IMR-90 (cell line): ENCODE data around the gene F12. TPM values are rescaled to one million over a fixed set of nuclear protein-coding genes. Genes with fewer than 3 reads are reported as not detected.

Source experiments
- ATAC-seq: fragments of 200-7000 bp; cut with Tn5 transposase; 2 replicates; pipeline ENCODE4 v1.9.1; 2020; ENCODE audit warnings: low read depth, mild to moderate bottlenecking, moderate library complexity
- BruUV-seq: library from RNA; stranded (reverse); fragments of 400-500 nt; replicated peaks from 2 replicates; lab custom pipeline; 2021; lab: Mats Ljungman, UMichigan
- CTCF ChIA-PET: fragments of 300-600 bp; formaldehyde crosslinking; extraction: SDS; loops from one replicate; lab custom pipeline; 2021; ENCODE audit warnings: antibody characterized with exemption; lab: Yijun Ruan, JAX
- POLR2A ChIA-PET: fragments of 300-600 bp; sonication (Branson Sonifier 250); formaldehyde crosslinking; loops from one replicate; lab custom pipeline; 2022; ENCODE audit warnings: antibody characterized with exemption; ENCODE audit not compliant: unreplicated experiment; lab: Charles Lee
- DNase-seq: peaks from one replicate; pipeline ENCODE4 v3.0.0; 2013
- H2AFZ ChIP-seq: replicated peaks from 2 replicates; pipeline ENCODE3; 2013; ENCODE audit warnings: low read length, mild to moderate bottlenecking; ENCODE audit not compliant: poor library complexity
- H2AK5ac ChIP-seq: 2 replicates; pipeline ENCODE4 v1.6.1; 2013; ENCODE audit warnings: low read depth, low read length, inconsistent platforms
- H2AK9ac ChIP-seq: replicated peaks from 2 replicates; pipeline ENCODE3; 2013; ENCODE audit warnings: mild to moderate bottlenecking, low read depth, low read length, moderate library complexity; ENCODE audit not compliant: poor library complexity
- H2BK120ac ChIP-seq: 2 replicates; pipeline ENCODE4 v1.6.1; 2013; ENCODE audit warnings: low read depth, low read length, inconsistent platforms
- H2BK15ac ChIP-seq: 3 replicates; pipeline ENCODE4 v1.6.1; 2013; ENCODE audit warnings: low read depth, low read length, inconsistent platforms
- H2BK20ac ChIP-seq: 2 replicates; pipeline ENCODE4 v1.6.1; 2013; ENCODE audit warnings: low read depth, mild to moderate bottlenecking, inconsistent platforms, low read length, moderate library complexity
- H2BK5ac ChIP-seq: 2 replicates; pipeline ENCODE4 v1.6.1; 2013; ENCODE audit warnings: mild to moderate bottlenecking, low read depth, low read length, inconsistent platforms; ENCODE audit not compliant: poor library complexity, severe bottlenecking
- H3K14ac ChIP-seq: replicated peaks from 2 replicates; pipeline ENCODE4 v1.6.1; 2013; ENCODE audit warnings: low read depth, low read length, inconsistent platforms
- H3K18ac ChIP-seq: 2 replicates; pipeline ENCODE4 v1.6.1; 2013; ENCODE audit warnings: low read depth, low read length, control low read depth
- H3K23ac ChIP-seq: 2 replicates; pipeline ENCODE4 v1.6.1; 2013; ENCODE audit warnings: low read depth, low read length, inconsistent platforms
- H3K27ac ChIP-seq: 2 replicates; pipeline ENCODE4 v1.5.1; 2013; ENCODE audit warnings: mild to moderate bottlenecking, control low read depth, low read length; ENCODE audit not compliant: insufficient read depth
- H3K27me3 ChIP-seq: 2 replicates; pipeline ENCODE4 v1.6.1; 2013; ENCODE audit warnings: low read length; ENCODE audit not compliant: control insufficient read depth, insufficient read depth
- H3K36me3 ChIP-seq: 2 replicates; pipeline ENCODE4 v1.6.1; 2013; ENCODE audit warnings: low read length, mixed read lengths; ENCODE audit not compliant: control insufficient read depth, insufficient read depth
- H3K4ac ChIP-seq: 2 replicates; pipeline ENCODE4 v1.6.1; 2013; ENCODE audit warnings: low read depth, low read length, inconsistent platforms
- H3K4me1 ChIP-seq: 2 replicates; pipeline ENCODE4 v1.6.1; 2013; ENCODE audit warnings: low read length, mixed read lengths; ENCODE audit not compliant: control insufficient read depth, insufficient read depth
- H3K4me2 ChIP-seq: 2 replicates; pipeline ENCODE4 v1.6.1; 2013; ENCODE audit warnings: low read depth, mild to moderate bottlenecking, control low read depth, low read length, moderate library complexity
- H3K4me3 ChIP-seq: 2 replicates; pipeline ENCODE4 v1.5.1; 2013; ENCODE audit warnings: low read depth, mild to moderate bottlenecking, control low read depth, low read length, moderate library complexity; ENCODE audit not compliant: insufficient read depth
- H3K56ac ChIP-seq: 2 replicates; pipeline ENCODE4 v1.6.1; 2013; ENCODE audit warnings: low read length, inconsistent platforms; ENCODE audit not compliant: insufficient read depth; ENCODE audit errors: extremely low read depth
- H3K79me1 ChIP-seq, 2 experiments: 2 replicates each; pipeline ENCODE4 v1.6.1; 2013; ENCODE audit warnings: low read length in 2 of 2, inconsistent platforms in 1 of 2, low read depth in 1 of 2
- H3K9ac ChIP-seq: 2 replicates; pipeline ENCODE4 v1.6.1; 2013; ENCODE audit warnings: low read depth, low read length, control low read depth
- H3K9me1 ChIP-seq: 2 replicates; pipeline ENCODE4 v1.6.1; 2013; ENCODE audit warnings: low read length, inconsistent platforms; ENCODE audit not compliant: insufficient read depth
- H3K9me3 ChIP-seq: 2 replicates; pipeline ENCODE4 v1.6.1; 2013; ENCODE audit warnings: low read length; ENCODE audit not compliant: control insufficient read depth, insufficient read depth
- H4K20me1 ChIP-seq: 2 replicates; pipeline ENCODE4 v1.6.1; 2013; ENCODE audit warnings: low read length, inconsistent platforms; ENCODE audit not compliant: insufficient read depth
- H4K5ac ChIP-seq: 2 replicates; pipeline ENCODE4 v1.6.1; 2013; ENCODE audit warnings: mild to moderate bottlenecking, low read depth, low read length, control low read depth
- H4K8ac ChIP-seq, 2 experiments: 2 replicates each; pipeline ENCODE4 v1.6.1; 2013; ENCODE audit warnings: low read depth in 2 of 2, low read length in 2 of 2, control low read depth in 1 of 2, inconsistent platforms in 1 of 2
- H4K91ac ChIP-seq: 2 replicates; pipeline ENCODE4 v1.6.1; 2013; ENCODE audit warnings: low read depth, low read length, inconsistent platforms; ENCODE audit not compliant: insufficient read depth
- BHLHE40 ChIP-seq: fragments of 150-350 bp; IDR thresholded peaks from 2 replicates; pipeline ENCODE4 v1.6.1; 2016; ENCODE audit warnings: mild to moderate bottlenecking, low read depth, low read length
- CTCF ChIP-seq: conservative IDR thresholded peaks from 2 replicates; pipeline ENCODE4 v1.5.1; 2012; ENCODE audit warnings: mild to moderate bottlenecking, low read depth, low read length, improper control_type of control experiment
- MAZ ChIP-seq: IDR thresholded peaks from 2 replicates; pipeline ENCODE4 v1.6.1; 2012; ENCODE audit warnings: low read depth, mild to moderate bottlenecking, low read length, improper control_type of control experiment, moderate library complexity, borderline replicate concordance
- MXI1 ChIP-seq: IDR thresholded peaks from 2 replicates; pipeline ENCODE4 v1.6.1; 2012; ENCODE audit warnings: low read depth, mild to moderate bottlenecking, low read length, moderate library complexity, borderline replicate concordance
- NFE2L2 ChIP-seq: fragments of 150-350 bp; IDR thresholded peaks from 2 replicates; pipeline ENCODE4 v1.6.1; 2016; ENCODE audit warnings: low read depth, mild to moderate bottlenecking, low read length
- POLR2A ChIP-seq: IDR thresholded peaks from 2 replicates; pipeline ENCODE4 v1.6.1; 2012; ENCODE audit warnings: mild to moderate bottlenecking, low read depth, low read length
- RFX5 ChIP-seq: IDR thresholded peaks from 2 replicates; pipeline ENCODE4 v1.8.0; 2012; ENCODE audit warnings: low read depth, mild to moderate bottlenecking, low read length, moderate library complexity
- SMC3 ChIP-seq: fragments of 150-350 bp; IDR thresholded peaks from 2 replicates; pipeline ENCODE4 v1.6.1; 2016; ENCODE audit warnings: low read depth, mild to moderate bottlenecking, antibody characterized with exemption, low read length, moderate library complexity
- USF2 ChIP-seq: fragments of 150-350 bp; IDR thresholded peaks from 2 replicates; pipeline ENCODE4 v1.6.1; 2017; ENCODE audit warnings: mild to moderate bottlenecking, antibody characterized with exemption, low read length, low read depth
- WGBS, 2 experiments: methylation state at CpG; one replicate each; pipeline versions ENCODE4 v1.1.5 to v1.1.7; 2013; ENCODE audit warnings: missing lambda C conversion rate in 2 of 2; ENCODE audit not compliant: insufficient read length in 1 of 2; ENCODE audit errors: extremely low coverage in 2 of 2; 5-methylcytosine and 5-hydroxymethylcytosine counted together
- dilution Hi-C: fragments of 300-500 bp; cut with HindIII; formaldehyde crosslinking; loops from one replicate; pipeline ENCODE4 v1.14.3; 2018; ENCODE audit warnings: low sequenced_read_pairs; ENCODE audit not compliant: unreplicated experiment
- in situ Hi-C: fragments of 300-500 bp; cut with MboI; formaldehyde crosslinking; loops from 3 replicates; pipeline ENCODE4 v1.14.3; 2019; ENCODE audit warnings: low sequenced_read_pairs, inconsistent platforms, mixed read lengths
- intact Hi-C: fragments of 100-400 bp; cut with micrococcal nuclease; formaldehyde crosslinking; loops from 2 replicates; pipeline ENCODE4 v1.10.0; 2022
- polyA plus RNA-seq, 3 experiments: library from polyadenylated mRNA; depleted of rRNA; stranded (reverse); fragments of >200 nt; gene quantifications; 2 replicates each; pipeline ENCODE4 v1.2.3, GENCODE V29; 2012; ENCODE audit warnings: low replicate concordance in 1 of 3
- total RNA-seq: library from RNA; depleted of rRNA; stranded (reverse); fragments of >200 nt; gene quantifications from 2 replicates; pipeline ENCODE4 v1.2.3, GENCODE V29; 2012

The F12 gene
- total and polyA plus RNA-seq, 2 of the 4 experiments (the other 2 are of a cell fraction): 0.36 to 1.2 TPM

DNA sequence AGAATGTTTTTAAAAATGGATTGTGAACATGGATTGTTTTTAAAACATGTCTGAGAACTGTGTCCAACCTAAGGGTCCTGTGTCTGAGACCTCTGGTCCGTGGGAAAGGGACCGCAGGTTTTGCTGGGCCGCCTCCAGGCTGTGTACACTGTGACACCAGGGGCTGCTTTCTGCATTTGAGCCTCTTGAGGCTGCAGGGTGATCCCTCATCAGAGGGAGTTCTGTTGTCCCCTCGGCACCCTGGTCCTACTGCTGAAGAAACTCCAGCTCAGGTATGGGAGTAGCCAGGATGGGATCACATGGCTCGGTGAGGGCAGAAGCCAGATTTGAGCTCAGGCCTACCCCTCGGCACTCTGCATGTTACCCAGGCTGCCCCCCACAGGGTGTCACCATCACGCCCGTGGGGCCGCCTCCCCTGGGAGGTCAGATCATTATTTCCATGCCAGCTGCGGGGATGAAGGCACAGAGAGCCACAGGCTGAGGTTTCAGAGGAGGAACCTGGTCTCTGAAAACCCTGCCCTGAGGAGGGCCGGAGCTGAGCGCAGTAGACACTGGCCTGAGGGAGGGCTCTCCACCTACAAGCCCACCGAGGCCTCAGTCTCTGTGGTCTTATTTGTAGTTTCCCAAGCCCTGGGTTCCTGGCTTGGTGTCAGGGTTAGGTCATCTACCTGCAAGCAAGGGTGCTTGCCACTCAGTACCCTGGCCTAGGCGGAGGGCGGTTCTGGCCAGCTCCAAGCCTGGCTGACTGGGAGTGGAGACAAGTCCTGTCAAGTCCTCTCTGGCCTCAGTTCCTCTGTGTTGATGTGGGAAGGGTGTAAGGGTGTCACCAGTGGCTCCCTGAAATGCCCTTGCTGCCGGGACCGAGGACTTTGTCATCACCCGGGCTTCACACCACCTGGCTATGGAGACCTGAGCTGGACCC lies 40.0 kb upstream of the F12 start:
- in situ Hi-C loops (loop anchor here (5.0 kb wide), 2 partner anchors 42 to 137 kb away; partner anchors contain the start of genes F12 and MXD3), intact Hi-C loops (no loop called here), dilution Hi-C loops (no loop called here)
- peaks cover 4% of the 10 kb centered on the region; the same call in 1 of the 2 replicates for H3K9me1 ChIP-seq
- ATAC-seq: no peak
- H2AK5ac ChIP-seq: no peak overlapping the region
- no peak overlapping the region for H3K4me3 ChIP-seq
- BruUV-seq: no TSS peak
- WGBS, 2 experiments: 88% methylated on average over 8 of the region's 18 CpGs; no CpG with 5 or more reads in 1 of the 2 experiments
- no peak overlapping the region for H3K4me2 ChIP-seq
- H2AFZ ChIP-seq: no peak overlapping the region
- no peak overlapping the region for H4K5ac ChIP-seq
- H3K36me3 ChIP-seq: no peaks in the 10 kb centered on the region
- no peak overlapping the region for H3K27ac ChIP-seq
- H3K18ac ChIP-seq: no peak overlapping the region
- peaks cover 17% of the 10 kb centered on the region for H4K20me1 ChIP-seq
- TF ChIP-seq CTCF (no peak), USF2 (no peak), MXI1 (no peak), NFE2L2 (no peak), SMC3 (no peak), BHLHE40 (no peak), RFX5 (no peak), MAZ (no peak), POLR2A (no peak)
- no peak overlapping the region for H2BK20ac ChIP-seq
- POLR2A ChIA-PET: no interaction called here
- no peaks in the 10 kb centered on the region for H3K9me3 ChIP-seq
- no peaks in the 10 kb centered on the region for H3K27me3 ChIP-seq
- no peak for DNase-seq
- no peak overlapping the region for H2BK5ac ChIP-seq
- H2BK15ac ChIP-seq: no peak overlapping the region
- no peak overlapping the region for H4K8ac ChIP-seq
- peak overlapping the region; percentile 70 for H2AK9ac ChIP-seq
- H3K14ac ChIP-seq: no peak overlapping the region
- H3K4ac ChIP-seq: no peak overlapping the region
- no peak overlapping the region for H3K23ac ChIP-seq
- H3K56ac ChIP-seq: no peak overlapping the region
- peaks cover 13% of the 10 kb centered on the region for H3K4me1 ChIP-seq
- CTCF ChIA-PET: interaction anchor here (4.7 kb wide), 1 partner anchor 45 kb away, joined by 28 read pairs; no protein-coding TSS in a partner anchor
- no peak overlapping the region for H2BK120ac ChIP-seq
- no peak overlapping the region for H3K9ac ChIP-seq
- H3K79me1 ChIP-seq: peaks cover 0 to 4% of the 10 kb centered on the region in 2 experiments; a peak in 1 of 4 replicates
- no peak overlapping the region for H4K91ac ChIP-seq
